PFSK-1 (cell line): ENCODE results near the gene NOTUM.

Experiments
- FOXP2 ChIP-seq: optimal IDR thresholded peaks from 2 replicates; pipeline ENCODE3; 2011; ENCODE audit warnings: borderline replicate concordance, control low read depth, inconsistent platforms; ENCODE audit not compliant: insufficient read depth; ENCODE audit errors: extremely low read length, extremely low read depth
- POLR2AphosphoS5 ChIP-seq: IDR thresholded peaks from 2 replicates; pipeline ENCODE4 v1.6.1; 2012; ENCODE audit warnings: low read depth, mild to moderate bottlenecking, control low read depth, low read length, moderate library complexity
- SIN3A ChIP-seq: IDR thresholded peaks from 2 replicates; pipeline ENCODE4 v1.6.1; 2012; ENCODE audit warnings: mild to moderate bottlenecking, low read length, moderate library complexity, borderline replicate concordance; ENCODE audit not compliant: insufficient read depth
- TAF1 ChIP-seq: IDR thresholded peaks from 2 replicates; pipeline ENCODE4 v1.6.1; 2012; ENCODE audit warnings: low read length, control low read depth, borderline replicate concordance; ENCODE audit not compliant: insufficient read depth
- TF ChIP-seq, protein P1 (sequence below), 2 experiments: IDR thresholded peaks; 2 replicates each; pipeline versions ENCODE4 v1.6.1 to v1.8.0; 2011 to 2012; ENCODE audit warnings: low read depth in 2 of 2, low read length in 2 of 2, control low read depth in 1 of 2, inconsistent platforms in 1 of 2, mild to moderate bottlenecking in 1 of 2, moderate library complexity in 1 of 2; ENCODE audit not compliant: insufficient read depth in 1 of 2

The NOTUM gene

DNA sequence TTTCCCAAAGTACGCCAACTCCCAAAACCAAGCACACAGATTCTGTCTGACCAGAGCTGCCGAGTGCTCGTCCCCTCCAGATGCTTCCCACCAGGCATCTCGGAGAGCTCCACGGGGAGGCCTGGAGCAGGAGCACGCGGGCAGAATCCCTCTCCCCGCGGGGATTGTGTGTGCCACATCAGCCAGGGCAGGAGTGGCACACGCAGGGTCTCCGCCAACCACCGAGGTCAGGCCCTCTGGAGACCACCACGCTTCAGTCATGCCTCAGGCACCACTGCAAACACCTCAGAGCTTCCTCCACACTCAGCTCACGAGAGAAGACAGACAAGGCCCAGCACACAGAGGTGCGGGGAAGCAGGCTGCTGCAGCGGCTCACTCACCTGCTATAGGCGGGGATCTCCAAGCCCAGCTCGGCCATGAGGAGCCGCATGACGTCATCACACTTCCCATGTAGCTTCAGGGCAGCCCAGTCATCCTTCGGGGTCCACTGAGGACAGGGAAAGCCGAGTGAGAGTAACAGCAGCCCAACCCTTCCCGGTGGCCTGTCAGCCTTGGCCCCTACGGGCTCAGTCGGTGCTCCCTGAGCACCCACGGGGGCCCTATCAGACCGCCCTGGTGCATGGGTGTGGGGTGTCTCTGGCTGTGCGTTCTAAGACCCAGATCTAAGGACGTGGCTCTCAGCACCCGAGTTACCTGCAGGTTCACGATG lies 47.4 kb downstream of the NOTUM start:
- TF ChIP-seq, protein P1, sequence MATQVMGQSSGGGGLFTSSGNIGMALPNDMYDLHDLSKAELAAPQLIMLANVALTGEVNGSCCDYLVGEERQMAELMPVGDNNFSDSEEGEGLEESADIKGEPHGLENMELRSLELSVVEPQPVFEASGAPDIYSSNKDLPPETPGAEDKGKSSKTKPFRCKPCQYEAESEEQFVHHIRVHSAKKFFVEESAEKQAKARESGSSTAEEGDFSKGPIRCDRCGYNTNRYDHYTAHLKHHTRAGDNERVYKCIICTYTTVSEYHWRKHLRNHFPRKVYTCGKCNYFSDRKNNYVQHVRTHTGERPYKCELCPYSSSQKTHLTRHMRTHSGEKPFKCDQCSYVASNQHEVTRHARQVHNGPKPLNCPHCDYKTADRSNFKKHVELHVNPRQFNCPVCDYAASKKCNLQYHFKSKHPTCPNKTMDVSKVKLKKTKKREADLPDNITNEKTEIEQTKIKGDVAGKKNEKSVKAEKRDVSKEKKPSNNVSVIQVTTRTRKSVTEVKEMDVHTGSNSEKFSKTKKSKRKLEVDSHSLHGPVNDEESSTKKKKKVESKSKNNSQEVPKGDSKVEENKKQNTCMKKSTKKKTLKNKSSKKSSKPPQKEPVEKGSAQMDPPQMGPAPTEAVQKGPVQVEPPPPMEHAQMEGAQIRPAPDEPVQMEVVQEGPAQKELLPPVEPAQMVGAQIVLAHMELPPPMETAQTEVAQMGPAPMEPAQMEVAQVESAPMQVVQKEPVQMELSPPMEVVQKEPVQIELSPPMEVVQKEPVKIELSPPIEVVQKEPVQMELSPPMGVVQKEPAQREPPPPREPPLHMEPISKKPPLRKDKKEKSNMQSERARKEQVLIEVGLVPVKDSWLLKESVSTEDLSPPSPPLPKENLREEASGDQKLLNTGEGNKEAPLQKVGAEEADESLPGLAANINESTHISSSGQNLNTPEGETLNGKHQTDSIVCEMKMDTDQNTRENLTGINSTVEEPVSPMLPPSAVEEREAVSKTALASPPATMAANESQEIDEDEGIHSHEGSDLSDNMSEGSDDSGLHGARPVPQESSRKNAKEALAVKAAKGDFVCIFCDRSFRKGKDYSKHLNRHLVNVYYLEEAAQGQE (IDR thresholded peaks at IDR 0.05; ENCODE audit: insufficient read depth in 1 of 2, low read depth in 2 of 2, low read length in 2 of 2) = no peak
- TF ChIP-seq POLR2AphosphoS5 (no peak), FOXP2 (no peak), SIN3A (no peak), TAF1 (no peak)

DNA sequence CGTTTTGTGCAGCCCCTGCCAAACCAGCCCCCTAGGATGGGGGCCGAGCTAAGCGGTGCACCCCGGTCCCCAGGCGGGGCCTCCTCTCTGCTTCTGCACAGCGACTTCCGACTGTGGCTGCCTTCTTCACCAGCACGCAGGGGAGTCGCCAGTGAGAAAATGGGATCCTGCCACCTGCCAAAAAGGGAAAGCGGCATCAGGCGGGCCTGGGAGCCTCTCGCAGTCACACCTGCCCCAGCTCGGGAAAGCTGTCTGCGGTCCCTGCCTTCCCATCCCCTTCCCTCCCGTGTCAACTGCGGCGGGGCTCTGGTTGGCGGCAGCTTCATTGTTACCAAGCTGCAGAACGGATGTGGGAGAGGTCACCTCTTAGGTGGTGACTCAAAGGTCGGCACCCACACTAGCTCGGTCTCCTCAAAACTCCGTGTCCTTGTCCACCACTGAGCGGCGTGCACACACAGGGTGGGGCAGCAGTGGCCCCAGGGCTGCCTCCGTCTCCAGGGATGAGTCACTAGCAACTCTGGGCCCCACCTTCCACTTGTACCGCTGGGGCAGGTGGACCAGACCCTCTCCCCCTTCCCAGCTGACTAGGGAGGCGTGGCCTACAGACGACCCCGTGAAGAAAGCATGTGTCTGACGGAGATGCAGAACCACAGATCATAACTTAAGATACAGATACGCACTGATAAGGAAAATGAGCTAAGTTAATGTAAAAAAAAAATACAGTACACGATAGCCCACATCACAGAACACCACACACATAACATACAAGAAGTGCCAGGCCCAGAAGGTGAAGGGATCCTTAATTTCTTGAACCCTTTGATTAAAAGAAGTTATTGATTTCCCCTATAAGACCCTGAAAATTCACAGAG lies 48.3 kb downstream of the NOTUM start:
- TF ChIP-seq, protein P1 (IDR thresholded peaks at IDR 0.05; ENCODE audit: insufficient read depth in 1 of 2, low read depth in 2 of 2, low read length in 2 of 2) = no peak
- TF ChIP-seq POLR2AphosphoS5 = no peak
- TF ChIP-seq SIN3A = no peak
- TF ChIP-seq FOXP2 = no peak
- TF ChIP-seq TAF1 = no peak

DNA sequence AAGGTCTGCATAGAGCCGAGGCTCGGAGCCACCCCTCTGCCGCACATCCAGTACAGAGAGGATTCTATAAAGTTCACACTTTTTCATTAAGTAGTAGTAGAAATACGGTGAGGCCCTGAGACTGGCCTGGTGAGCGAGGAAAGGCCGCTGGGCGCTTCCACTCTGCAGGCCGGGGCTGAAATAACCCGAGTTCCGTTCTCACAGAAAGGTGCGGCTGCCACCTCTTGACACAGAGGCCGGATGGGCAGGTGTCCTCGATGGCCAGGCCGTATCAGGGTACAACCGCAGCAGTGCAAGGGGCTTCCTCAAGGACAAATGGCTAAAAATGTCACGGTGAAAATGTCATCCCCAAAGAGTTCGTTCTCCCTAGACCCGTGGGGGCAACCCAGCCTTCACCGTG lies 49.0 kb downstream of the NOTUM start:
- no peak for TF ChIP-seq FOXP2
- TF ChIP-seq, protein P1 (IDR thresholded peaks at IDR 0.05; ENCODE audit: insufficient read depth in 1 of 2, low read depth in 2 of 2, low read length in 2 of 2) = no peak
- no peak for TF ChIP-seq TAF1
- TF ChIP-seq SIN3A = no peak
- no peak for TF ChIP-seq POLR2AphosphoS5

DNA sequence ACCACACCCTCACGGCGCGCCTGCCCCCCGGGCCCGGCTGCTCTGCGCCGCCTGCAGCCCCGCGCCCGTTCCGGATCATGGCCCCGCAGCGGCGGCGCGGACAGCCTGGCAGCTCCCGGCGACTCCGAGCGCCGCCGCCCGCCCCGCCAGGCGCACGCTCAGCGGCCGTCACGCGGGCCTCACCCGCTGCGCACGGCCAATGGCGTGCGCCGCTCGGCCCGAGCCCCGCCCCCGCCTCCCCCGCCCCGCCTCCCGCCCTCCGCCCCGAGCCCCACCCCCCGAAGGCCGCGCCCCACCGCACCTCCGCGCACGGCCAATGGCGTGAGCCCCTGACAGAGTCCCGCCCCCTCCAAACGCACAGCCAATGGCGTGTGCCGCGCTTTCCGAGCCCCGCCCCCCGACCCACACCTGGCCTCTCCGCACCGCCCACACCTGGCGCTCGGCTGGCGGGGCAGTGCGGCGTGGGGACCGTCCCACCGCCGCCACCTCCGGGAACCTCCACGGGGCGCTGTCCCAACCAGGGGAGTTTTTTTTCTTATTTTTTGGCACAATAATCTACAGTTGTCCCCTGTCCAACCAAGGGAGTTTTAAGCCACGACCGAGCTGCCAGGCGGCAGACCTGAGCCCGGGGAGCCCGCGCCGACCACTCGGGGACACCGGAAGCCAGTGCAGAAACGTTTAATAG lies 49.6 kb downstream of the NOTUM start, which contains the start of gene PCYT2:
Gene PCYT2 (minus strand): TSS at position 123 of the 685 bp plus-strand sequence. CDS start 44 bp downstream, at position 79.
- 0 out of 2 replicates have a peak, but pooled peaks have one; percentile 21 for TF ChIP-seq TAF1
- TF ChIP-seq FOXP2 = no peak

DNA sequence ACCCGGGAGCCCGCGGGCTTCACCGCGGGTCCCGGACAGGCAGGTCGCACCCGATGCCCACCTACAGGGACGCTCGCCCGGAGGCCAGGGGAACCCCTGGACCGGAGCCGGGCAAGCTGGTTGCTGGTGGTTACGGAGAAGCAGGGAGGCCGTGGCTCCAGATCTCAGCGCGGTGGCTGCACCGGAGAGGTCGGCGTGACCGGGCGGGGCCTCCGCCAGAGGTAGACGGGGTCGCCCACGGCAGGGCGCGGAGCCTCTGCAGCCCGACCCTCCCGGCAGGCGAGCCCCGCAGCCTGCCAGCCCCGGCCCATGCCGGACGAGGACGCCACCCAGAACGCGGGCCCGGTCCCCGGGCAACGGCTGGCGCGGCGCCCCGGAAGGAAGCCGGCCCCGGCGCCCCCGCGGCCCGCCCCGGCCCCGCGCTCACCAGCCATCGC lies 50.1 kb downstream of the NOTUM start:
- TF ChIP-seq FOXP2 = no peak
- no peak for TF ChIP-seq POLR2AphosphoS5
- TF ChIP-seq, protein P1 (IDR thresholded peaks at IDR 0.05; ENCODE audit: insufficient read depth in 1 of 2, low read depth in 2 of 2, low read length in 2 of 2) = no peak
